Spleen (tissue), 11 donors: ENCODE measurements around the gene MTG1. TPM values are rescaled to one million over a fixed set of nuclear protein-coding genes. Genes with fewer than 3 reads are reported as not detected.

Source experiments
- DNase-seq: peaks from one replicate; pipeline ENCODE4 v3.0.0-alpha.2; 2020
- H3K27ac ChIP-seq, 8 donors: fragments of 200-600 bp; sonication (generic) in 7 of 8; 1 replicate in 4 of 8; 2 replicates in 4 of 8; pipeline versions ENCODE4 v1.5.0 to v1.8.0; 2016 to 2021; ENCODE audit warnings: inconsistent platforms in 4 of 8, mild to moderate bottlenecking in 4 of 8, moderate library complexity in 1 of 8
- H3K27me3 ChIP-seq, 7 donors: fragments of 200-600 bp; sonication (generic) in 6 of 7; replicated peaks in 1 of 7; 1 replicate in 4 of 7; 2 replicates in 3 of 7; pipeline versions ENCODE4 v1.5.0 to v1.8.0; 2016 to 2021; ENCODE audit warnings: inconsistent platforms in 3 of 7, mild to moderate bottlenecking in 1 of 7
- H3K36me3 ChIP-seq, 6 donors: fragments of 200-600 bp; sonication (generic) in 5 of 6; 1 replicate in 4 of 6; 2 replicates in 2 of 6; pipeline versions ENCODE4 v1.5.0 to v1.8.0; 2016 to 2021; ENCODE audit warnings: inconsistent platforms in 2 of 6
- H3K4me1 ChIP-seq, 6 donors: fragments of 200-600 bp; sonication (generic) in 5 of 6; 1 replicate in 3 of 6; 2 replicates in 3 of 6; pipeline versions ENCODE4 v1.5.0 to v1.8.0; 2016 to 2021; ENCODE audit warnings: inconsistent platforms in 3 of 6
- H3K4me3 ChIP-seq, 8 donors: fragments of 200-600 bp; sonication (generic) in 7 of 8; 1 replicate in 4 of 8; 2 replicates in 4 of 8; pipeline versions ENCODE4 v1.5.0 to v1.8.0; 2016 to 2021; ENCODE audit warnings: inconsistent platforms in 4 of 8, mild to moderate bottlenecking in 4 of 8, moderate library complexity in 2 of 8
- H3K9me3 ChIP-seq, 8 donors: fragments of 200-600 bp; sonication (generic) in 7 of 8; 1 replicate in 4 of 8; 2 replicates in 4 of 8; pipeline versions ENCODE4 v1.5.0 to v1.8.0; 2016 to 2021; ENCODE audit warnings: inconsistent platforms in 4 of 8
- CTCF ChIP-seq, 11 experiments: fragments of 200-600 bp in 7 of 11; fragments of 450-650 bp in 4 of 11; sonication (generic) in 4 of 11; IDR thresholded peaks in 8 of 11; conservative IDR thresholded peaks in 3 of 11; 1 replicate in 7 of 11; 2 replicates in 4 of 11; pipeline versions ENCODE4 v1.4.0 to v1.8.0; 2016 to 2021; ENCODE audit warnings: antibody characterized with exemption in 11 of 11, inconsistent platforms in 4 of 11, mild to moderate bottlenecking in 1 of 11
- POLR2A ChIP-seq, 3 donors: fragments of 450-650 bp; IDR thresholded peaks; one replicate each; pipeline ENCODE4 v1.5.1; 2017; ENCODE audit warnings: antibody characterized with exemption in 3 of 3, mild to moderate bottlenecking in 1 of 3
- POLR2AphosphoS5 ChIP-seq, 3 donors: sonication (generic); formaldehyde crosslinking; IDR thresholded peaks; one replicate each; pipeline ENCODE4 v1.5.1; 2017; ENCODE audit warnings: antibody characterized with exemption in 3 of 3
- WGBS, 5 donors: extraction: QIAGEN DNeasy Blood & Tissue Kit in 3 of 5; methylation state at CpG; one replicate each; pipeline versions ENCODE4 v1.1.5 to v1.1.7; 2013 to 2018; 5-methylcytosine and 5-hydroxymethylcytosine counted together
- intact Hi-C: fragments of 100-400 bp; cut with DNase I; formaldehyde crosslinking; loops from one replicate; pipeline ENCODE4 v1.15.0; 2023; ENCODE audit warnings: low total_unique reads
- polyA plus RNA-seq, 3 donors: library from polyadenylated mRNA; stranded (reverse); fragments of 200-250 nt; gene quantifications; one replicate each; pipeline ENCODE4 v1.2.1, GENCODE V29; 2013
- total RNA-seq, 7 donors: library from RNA; depleted of rRNA in 3 of 7; stranded (reverse); fragments of >200 nt in 3 of 7; fragmentation: NEBNext Ultra II Directional in 4 of 7; extraction: Animal tissue kit (Norgen Biotek cat#: 25700) in 4 of 7; gene quantifications; one replicate each; pipeline versions ENCODE4 v1.1.0 to v1.2.1, GENCODE V29; 2016 to 2021
- donor health status: healthy with polysubstance abuse.
- donor health status: DM: no; HTN: no; CAD: no; lungs with moderate emphysema.
- donor health status: DM: no; HTN: no; CAD: no.
- donor health status: Bipolar disorder and iron deficiency.
- donor health status: healthy.
- donor health status: DM: no; HTN: no; CAD: no.
- donor health status: DM: yes; HTN: yes; CAD: no.

The MTG1 gene
- total and polyA plus RNA-seq, 10 donors = 35.4 to 122 (median 65.6) TPM

- H3K27ac ChIP-seq = no peak overlapping the region
- H3K4me3 ChIP-seq = no peak overlapping the region
- no peak for DNase-seq
- no peaks in the 10 kb centered on the region for H3K9me3 ChIP-seq
- peaks cover 0 to 4% (median 0%) of the 10 kb centered on the region in 7 donors for H3K27me3 ChIP-seq
- intact Hi-C loops = no loop called here
- 90 to 96% (median 92%) methylated on average over 14 of the region's 14 CpGs for WGBS, 5 donors
- no peaks in the 10 kb centered on the region for H3K36me3 ChIP-seq
- TF ChIP-seq CTCF (IDR thresholded peaks at IDR 0.05 in 8 of 11, conservative IDR thresholded peaks at IDR 0.05 in 3 of 11) (no peak), POLR2A (IDR thresholded peaks at IDR 0.05) (no peak), POLR2AphosphoS5 (IDR thresholded peaks at IDR 0.05) (no peak)
- H3K4me1 ChIP-seq = no peaks in the 10 kb centered on the region
Measured at GRCh38 chr10:133460208-133460769, 66.3 kb downstream of the MTG1 start.

GRCh38 chr10:133461027-133461426 lies 67.1 kb downstream of the MTG1 start:
- no peak overlapping the region for H3K4me3 ChIP-seq
- H3K4me1 ChIP-seq = no peaks in the 10 kb centered on the region
- no peak overlapping the region for H3K27ac ChIP-seq
- 83 to 97% (median 93%) methylated on average over 6 to 7 of the region's 7 CpGs for WGBS, 5 donors
- no peak for DNase-seq
- no peak for TF ChIP-seq CTCF (IDR thresholded peaks at IDR 0.05 in 8 of 11, conservative IDR thresholded peaks at IDR 0.05 in 3 of 11)
- no peak for TF ChIP-seq POLR2AphosphoS5 (IDR thresholded peaks at IDR 0.05)
- H3K27me3 ChIP-seq = peaks cover 0 to 6% (median 0%) of the 10 kb centered on the region in 7 donors
- H3K9me3 ChIP-seq = no peaks in the 10 kb centered on the region
- no peaks in the 10 kb centered on the region for H3K36me3 ChIP-seq
- intact Hi-C loops = no loop called here

GRCh38 chr10:133461841-133462240 lies 67.9 kb downstream of the MTG1 start:
- no peak for DNase-seq
- 74 to 83% (median 76%) methylated on average over 8 of the region's 8 CpGs for WGBS, 5 donors
- H3K4me1 ChIP-seq = no peaks in the 10 kb centered on the region
- H3K27ac ChIP-seq = no peak overlapping the region
- peaks cover 0 to 6% (median 0%) of the 10 kb centered on the region in 7 donors for H3K27me3 ChIP-seq
- H3K9me3 ChIP-seq = no peaks in the 10 kb centered on the region
- no peak overlapping the region for H3K4me3 ChIP-seq
- intact Hi-C loops = no loop called here
- H3K36me3 ChIP-seq = no peaks in the 10 kb centered on the region
- TF ChIP-seq CTCF (IDR thresholded peaks at IDR 0.05 in 8 of 11, conservative IDR thresholded peaks at IDR 0.05 in 3 of 11) = no peak
- no peak for TF ChIP-seq POLR2A (IDR thresholded peaks at IDR 0.05)
- TF ChIP-seq POLR2AphosphoS5 (IDR thresholded peaks at IDR 0.05) = no peak

- H3K27me3 ChIP-seq = peaks cover 0 to 6% (median 0%) of the 10 kb centered on the region in 7 donors
- TF ChIP-seq CTCF (IDR thresholded peaks at IDR 0.05 in 8 of 11, conservative IDR thresholded peaks at IDR 0.05 in 3 of 11) (no peak), POLR2A (IDR thresholded peaks at IDR 0.05) (no peak), POLR2AphosphoS5 (IDR thresholded peaks at IDR 0.05) (no peak)
- H3K4me1 ChIP-seq = no peaks in the 10 kb centered on the region
- H3K27ac ChIP-seq = no peak overlapping the region
- no peaks in the 10 kb centered on the region for H3K9me3 ChIP-seq
- intact Hi-C loops = no loop called here
- peaks cover 0 to 8% (median 2%) of the 10 kb centered on the region in 6 donors for H3K36me3 ChIP-seq
- no peak overlapping the region for H3K4me3 ChIP-seq
- 86 to 94% (median 90%) methylated on average over 9 to 10 of the region's 10 CpGs for WGBS, 5 donors
- no peak for DNase-seq
Measured at GRCh38 chr10:133462512-133463305, 68.8 kb downstream of the MTG1 start.
